Right ventricle myocardium superior (tissue), 1 donor: ENCODE measurements around the gene DSC1. TPM values are rescaled to one million over a fixed set of nuclear protein-coding genes. Genes with fewer than 3 reads are reported as not detected.

Experiments
- ATAC-seq: fragments of 200-7000 bp; cut with Tn5 transposase; one replicate; pipeline ENCODE4 v1.9.1; 2020; ENCODE audit warnings: mild to moderate bottlenecking; ENCODE audit not compliant: poor library complexity
- DNase-seq: peaks from one replicate; pipeline ENCODE4 v3.0.0-alpha.2; 2020
- intact Hi-C: fragments of 100-400 bp; cut with DNase I; formaldehyde crosslinking; loops from one replicate; pipeline ENCODE4 v1.11.2; 2022
- long read RNA-seq: library from polyadenylated mRNA; unstranded; transcript quantifications from one replicate; pipeline ENCODE4 v2.0.0, GENCODE V29; 2021
- total RNA-seq: library from RNA; stranded (reverse); fragmentation: NEBNext Ultra II Directional; extraction: Animal tissue kit (Norgen Biotek cat#: 25700); gene quantifications from one replicate; pipeline ENCODE4 v1.2.1, GENCODE V29; 2021
- donor health status: DM: no; HTN: yes; CAD: no; lungs with severe emphysema.

Gene DSC1
- 4.6 TPM for total RNA-seq
- long read RNA-seq = 0 reads

GRCh38 chr18:31162825-31163435 is at the start of gene DSC1:
Gene DSC1, minus strand, starts transcription at chr18:31162856. Its CDS starts 262 bp downstream, at chr18:31162594.
- DNase-seq (no peak), ATAC-seq (no peak)
- intact Hi-C loops = no loop called here

- intact Hi-C loops = no loop called here
- ATAC-seq (peak; percentile 16), DNase-seq (no peak)
These were observed 48.4 kb upstream of the DSC1 start for GRCh38 chr18:31211047-31211446.

GRCh38 chr18:31209041-31209440 is 46.4 kb upstream of the DSC1 start:
- intact Hi-C loops = no loop called here
- ATAC-seq (no peak), DNase-seq (no peak)

GRCh38 chr18:31207391-31207790 is 44.7 kb upstream of the DSC1 start:
- intact Hi-C loops = no loop called here
- ATAC-seq = no peak
- DNase-seq = no peak

- DNase-seq (peak; percentile 69), ATAC-seq (peak; percentile 78)
- intact Hi-C loops = no loop called here
These were observed 44.2 kb upstream of the DSC1 start for GRCh38 chr18:31206787-31207381.

GRCh38 chr18:31206071-31206470 is 43.4 kb upstream of the DSC1 start:
- DNase-seq = no peak
- intact Hi-C loops = no loop called here
- peak; percentile 28 for ATAC-seq

- intact Hi-C loops = no loop called here
- ATAC-seq (no peak), DNase-seq (no peak)
These were observed 42.6 kb upstream of the DSC1 start for GRCh38 chr18:31205273-31205672.

GRCh38 chr18:31204833-31205232 is 42.2 kb upstream of the DSC1 start:
- DNase-seq = no peak
- ATAC-seq = no peak
- intact Hi-C loops = no loop called here

- intact Hi-C loops = no loop called here
- ATAC-seq (no peak), DNase-seq (no peak)
These were observed 41.5 kb upstream of the DSC1 start for GRCh38 chr18:31204166-31204565.

- no peak for DNase-seq
- no peak for ATAC-seq
- intact Hi-C loops = no loop called here
These were observed 41.1 kb upstream of the DSC1 start for GRCh38 chr18:31203794-31204148.

GRCh38 chr18:31203096-31203793 is 40.6 kb upstream of the DSC1 start:
- peak; percentile 53 for ATAC-seq
- peak; percentile 68 for DNase-seq
- intact Hi-C loops = no loop called here

GRCh38 chr18:31199190-31199769 is 36.6 kb upstream of the DSC1 start:
- intact Hi-C loops = no loop called here
- ATAC-seq (no peak), DNase-seq (no peak)

GRCh38 chr18:31197676-31198075 is 35.0 kb upstream of the DSC1 start:
- intact Hi-C loops = no loop called here
- ATAC-seq (no peak), DNase-seq (no peak)

- no peak for ATAC-seq
- intact Hi-C loops = no loop called here
- no peak for DNase-seq
These were observed 32.4 kb upstream of the DSC1 start for GRCh38 chr18:31195063-31195462.

- no peak for ATAC-seq
- intact Hi-C loops = no loop called here
- no peak for DNase-seq
These were observed 29.6 kb upstream of the DSC1 start for GRCh38 chr18:31192086-31192776.

GRCh38 chr18:31190919-31191318 is 28.3 kb upstream of the DSC1 start:
- DNase-seq (no peak), ATAC-seq (peak; percentile 45)
- intact Hi-C loops = no loop called here

GRCh38 chr18:31189757-31190156 is 27.1 kb upstream of the DSC1 start:
- no peak for DNase-seq
- intact Hi-C loops = no loop called here
- no peak for ATAC-seq

- ATAC-seq = no peak
- intact Hi-C loops = no loop called here
- DNase-seq = no peak
These were observed 22.7 kb upstream of the DSC1 start for GRCh38 chr18:31185186-31185950.

- ATAC-seq (no peak), DNase-seq (no peak)
- intact Hi-C loops = no loop called here
These were observed 20.6 kb upstream of the DSC1 start for GRCh38 chr18:31183302-31183701.
